LNCaP clone FGC (cell line): ENCODE data around the gene BZW1.

Source experiments
- DNase-seq: peaks from one replicate; pipeline ENCODE4 v3.0.0-alpha.2; 2011; ENCODE audit warnings: low read depth
- H3K4me3 ChIP-seq: 2 replicates; pipeline ENCODE4 v1.5.1; 2011; ENCODE audit warnings: mild to moderate bottlenecking, low read depth, low read length, control low read depth
- CTCF ChIP-seq: IDR thresholded peaks from 2 replicates; pipeline ENCODE4 v1.5.1; 2012; ENCODE audit warnings: mild to moderate bottlenecking; ENCODE audit not compliant: control insufficient read depth, insufficient read depth; ENCODE audit errors: extremely low read depth

The BZW1 gene

GRCh38 chr2:200829258-200829655 is 17.5 kb downstream of the BZW1 start:
- no peak for DNase-seq
- no peak for TF ChIP-seq CTCF
- H3K4me3 ChIP-seq = no peak overlapping the region

- TF ChIP-seq CTCF = no peak
- no peak for DNase-seq
- H3K4me3 ChIP-seq = no peak overlapping the region
Observed at GRCh38 chr2:200834701-200835100, 23.0 kb downstream of the BZW1 start.

GRCh38 chr2:200839513-200839912 is 27.8 kb downstream of the BZW1 start:
- DNase-seq = no peak
- TF ChIP-seq CTCF = no peak

GRCh38 chr2:200843993-200844948 is 32.6 kb downstream of the BZW1 start:
- no peak overlapping the region for H3K4me3 ChIP-seq
- no peak for TF ChIP-seq CTCF
- DNase-seq = no peak

More at GRCh38 chr2:200839513-200839912, 27.8 kb downstream of the BZW1 start:
- H3K4me3 ChIP-seq = no peak overlapping the region

- no peak overlapping the region for H3K4me3 ChIP-seq
- DNase-seq = no peak
- TF ChIP-seq CTCF = no peak
Observed at GRCh38 chr2:200845194-200845593, 33.5 kb downstream of the BZW1 start.

GRCh38 chr2:200845669-200846325 is 34.1 kb downstream of the BZW1 start:
- DNase-seq = no peak
- no peak for TF ChIP-seq CTCF
- no peak overlapping the region for H3K4me3 ChIP-seq
